ENCODE measurements around the gene TCL1B.
"Not testable (repeated sequence)": the region's sequence is repeated elsewhere in the genome, so short reads cannot be mapped to it uniquely, and the experiment has no call there.

TCL1B gene, protein sequence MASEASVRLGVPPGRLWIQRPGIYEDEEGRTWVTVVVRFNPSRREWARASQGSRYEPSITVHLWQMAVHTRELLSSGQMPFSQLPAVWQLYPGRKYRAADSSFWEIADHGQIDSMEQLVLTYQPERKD

DNA sequence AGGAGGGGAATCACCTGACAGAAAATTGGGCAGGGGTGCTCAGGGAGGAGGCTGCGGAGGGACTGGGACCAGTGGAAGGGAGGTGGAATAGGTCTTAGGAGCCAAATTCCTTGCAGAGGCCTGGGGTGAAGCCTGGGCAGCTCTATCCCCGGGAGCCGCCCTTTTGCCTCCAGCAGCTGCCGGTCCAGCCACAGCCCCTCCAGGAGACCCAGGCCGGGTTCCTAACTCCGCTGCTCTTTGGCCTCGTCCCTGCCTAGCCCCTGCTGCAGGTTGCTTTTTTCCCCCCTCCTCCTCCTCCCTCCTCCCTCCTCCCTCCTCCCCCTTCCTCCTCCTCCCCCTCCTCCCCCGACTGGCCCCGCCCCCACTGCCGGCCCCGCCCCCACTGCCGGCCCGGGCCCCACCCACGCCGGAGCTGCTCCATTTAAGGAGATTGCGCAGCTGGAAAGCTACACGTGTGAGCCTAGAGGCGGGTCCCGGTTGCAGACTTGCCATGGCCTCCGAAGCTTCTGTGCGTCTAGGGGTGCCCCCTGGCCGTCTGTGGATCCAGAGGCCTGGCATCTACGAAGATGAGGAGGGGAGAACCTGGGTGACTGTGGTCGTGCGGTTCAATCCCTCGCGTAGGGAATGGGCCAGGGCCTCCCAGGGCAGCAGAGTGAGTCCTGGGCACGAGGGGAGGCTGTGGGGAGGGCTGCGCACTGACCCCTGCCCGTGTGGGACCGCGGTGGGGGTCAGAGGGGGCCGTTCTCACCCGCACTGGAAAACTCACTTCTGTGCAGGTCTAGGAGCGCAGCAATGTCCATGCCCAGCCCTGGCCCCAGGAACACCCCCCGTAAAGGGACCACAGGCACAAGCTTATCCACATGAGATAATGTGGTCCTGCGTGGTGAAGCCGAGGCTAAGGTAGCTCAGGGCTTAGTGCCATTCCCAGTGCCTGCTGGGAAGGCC lies at the start of gene TCL1B:
Gene TCL1B (plus strand): TSS at position 449 of the 945 bp plus-strand sequence. CDS start 42 bp downstream, at position 491.
- DNase-seq: no peak

DNA sequence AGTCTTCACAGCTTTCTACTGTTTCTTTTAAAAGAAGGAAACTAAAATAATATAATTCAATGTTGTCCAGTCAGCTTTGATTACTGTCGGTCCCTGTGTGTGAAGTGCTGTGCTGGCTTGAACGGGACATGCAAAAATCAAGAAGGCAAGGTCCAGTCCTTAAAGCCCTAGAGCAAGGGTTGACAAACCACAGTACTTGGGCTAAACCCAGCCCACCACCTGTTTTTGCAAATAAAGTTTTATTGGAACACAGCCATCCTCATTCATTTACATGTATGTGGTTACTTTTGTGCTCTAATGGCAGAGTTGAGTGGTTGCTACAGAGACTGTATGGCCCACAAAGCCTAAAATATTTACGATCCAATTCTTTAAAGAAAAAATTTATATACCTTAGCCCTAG lies 41.2 kb upstream of the TCL1B start:
- DNase-seq: no peak

DNA sequence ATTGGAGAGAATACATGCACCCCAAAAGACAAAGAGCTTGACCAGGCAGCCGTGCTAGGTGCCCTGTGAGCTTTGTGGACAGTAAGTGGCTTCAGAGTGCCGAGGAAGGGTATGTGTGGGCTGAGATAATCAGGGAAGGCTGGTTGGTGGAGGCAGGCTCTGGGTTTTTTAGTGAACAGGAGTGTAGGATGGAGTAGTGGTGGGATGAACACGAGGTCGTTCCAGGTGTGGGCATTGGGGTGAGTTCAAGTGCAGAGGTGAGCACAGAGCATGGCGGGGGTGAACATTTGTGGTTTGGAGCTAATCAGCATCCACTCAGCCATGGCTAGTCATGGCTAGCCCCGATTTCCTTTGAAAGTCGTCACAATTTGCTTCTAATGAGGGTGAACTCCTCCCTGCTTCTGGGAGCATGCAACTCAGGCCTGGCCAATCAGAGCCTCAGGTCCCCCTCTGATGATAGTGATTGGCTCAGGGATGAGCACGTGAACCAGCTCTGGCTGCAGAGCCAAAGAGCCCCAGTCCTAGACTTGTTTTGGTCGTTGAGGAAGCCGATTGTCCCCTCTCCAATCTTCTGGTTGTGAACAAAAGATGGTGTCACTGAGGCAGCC lies 40.7 kb upstream of the TCL1B start:
- no peak for DNase-seq

DNA sequence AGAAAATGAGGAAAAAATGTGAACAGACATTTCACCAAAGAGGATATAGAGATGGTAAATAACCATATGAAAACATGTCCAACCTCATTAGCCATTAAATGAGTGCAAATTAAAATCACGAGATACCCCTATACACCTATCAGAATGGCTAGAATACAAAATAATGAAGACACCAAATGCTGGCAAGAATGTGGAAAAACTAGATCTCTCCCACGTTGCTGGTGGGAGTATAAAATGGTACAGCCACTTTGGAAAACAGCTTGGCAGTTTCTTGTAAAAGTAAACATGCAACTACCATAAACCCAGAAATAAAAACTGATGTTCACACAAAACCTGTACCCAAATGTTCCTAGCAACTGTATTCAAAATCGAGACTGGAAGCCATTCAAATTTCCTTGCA lies 38.3 kb upstream of the TCL1B start:
- no peak for DNase-seq

DNA sequence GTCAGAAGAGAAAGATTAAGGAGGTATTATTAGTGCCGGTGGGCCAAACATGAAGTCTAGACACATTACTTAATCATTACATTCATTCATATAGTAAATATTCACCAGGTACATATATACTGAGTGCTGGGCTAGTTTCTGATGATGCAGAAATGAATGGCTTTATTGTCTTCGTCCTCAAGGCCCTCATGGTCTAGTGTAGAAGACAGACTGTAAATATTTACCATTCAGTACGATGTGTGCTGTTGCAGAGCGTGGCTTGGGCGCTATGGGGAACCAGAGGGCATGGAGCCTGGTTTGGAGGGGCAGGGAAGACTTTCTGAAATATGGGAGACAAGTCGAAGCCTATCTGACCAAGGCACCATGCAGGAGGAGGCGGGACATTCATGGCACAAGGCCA lies 37.0 kb upstream of the TCL1B start:
- no peak for DNase-seq

DNA sequence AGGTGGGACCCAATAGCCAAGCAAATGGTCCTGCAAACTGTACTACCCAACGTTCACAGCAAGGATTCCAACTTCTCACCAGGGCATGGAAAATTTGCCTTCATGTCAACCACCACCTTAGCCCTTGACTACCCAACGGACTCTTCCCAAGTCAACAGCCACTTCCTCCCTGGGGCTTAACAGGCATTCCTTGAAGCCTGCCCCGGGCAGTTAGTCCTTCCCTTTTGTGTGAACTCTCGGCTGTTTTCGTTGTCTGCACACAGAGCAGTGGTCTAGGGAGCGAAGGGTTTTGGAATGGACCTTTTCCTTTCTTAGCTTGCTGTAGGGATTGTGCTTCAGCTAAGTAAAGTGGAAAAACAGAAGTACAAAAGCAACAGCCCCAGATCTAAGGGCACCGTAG lies 35.2 kb upstream of the TCL1B start:
- no peak for DNase-seq

DNA sequence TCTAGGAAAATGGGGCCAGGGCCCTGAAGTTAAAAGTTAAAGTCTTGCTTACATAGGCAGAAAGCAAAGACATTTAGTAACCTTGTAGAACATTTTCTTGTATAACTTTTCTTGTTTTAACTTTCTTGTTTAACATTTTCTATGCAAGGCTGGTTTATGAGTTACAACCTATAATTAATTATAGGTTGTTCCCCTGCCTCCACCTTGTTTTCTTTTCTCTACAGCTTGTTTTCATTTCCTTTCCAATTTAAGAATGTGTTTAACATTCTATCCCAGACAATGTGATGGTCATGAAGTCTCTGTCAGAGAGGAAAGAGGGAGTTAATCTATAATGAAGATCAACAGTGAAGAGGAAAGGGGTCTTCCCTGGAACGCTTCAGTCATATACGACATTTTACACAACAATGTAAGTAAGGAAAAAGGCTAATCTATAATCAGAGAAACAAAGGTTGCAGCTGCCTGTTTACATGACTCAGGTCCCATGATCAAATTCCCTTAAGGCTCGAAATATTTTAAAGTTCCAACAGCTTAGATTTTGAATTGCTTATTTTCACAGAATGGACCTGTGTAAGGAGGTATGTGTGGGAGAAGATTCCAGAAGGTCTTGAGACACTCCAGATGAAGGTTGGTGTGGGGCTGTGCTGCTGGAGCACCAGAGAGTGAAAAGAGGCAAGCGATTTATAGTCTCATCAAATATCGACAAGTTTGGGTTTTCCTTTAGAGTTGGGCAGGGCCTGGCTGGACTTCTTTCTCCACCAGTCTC lies 34.2 kb upstream of the TCL1B start:
- DNase-seq: no peak

DNA sequence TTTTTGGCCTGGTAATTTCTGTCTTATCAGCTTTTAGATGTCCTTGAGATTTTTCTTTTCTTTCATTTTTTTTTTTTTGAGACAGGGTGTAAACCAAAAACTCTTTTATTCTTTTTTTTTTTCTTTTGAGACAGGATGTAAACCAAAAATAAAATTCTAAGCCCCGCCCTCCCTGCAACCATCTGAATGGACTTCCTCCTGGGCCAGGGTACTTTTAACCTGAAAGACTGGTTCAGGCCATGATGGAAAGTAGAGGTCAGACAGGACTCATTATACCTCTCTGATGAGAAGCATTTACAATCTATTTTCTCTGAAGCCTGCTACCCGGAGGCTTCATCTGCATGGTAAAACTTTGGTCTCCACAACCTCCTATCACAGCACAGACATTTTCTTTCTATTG lies 33.5 kb upstream of the TCL1B start:
- no peak for DNase-seq

DNA sequence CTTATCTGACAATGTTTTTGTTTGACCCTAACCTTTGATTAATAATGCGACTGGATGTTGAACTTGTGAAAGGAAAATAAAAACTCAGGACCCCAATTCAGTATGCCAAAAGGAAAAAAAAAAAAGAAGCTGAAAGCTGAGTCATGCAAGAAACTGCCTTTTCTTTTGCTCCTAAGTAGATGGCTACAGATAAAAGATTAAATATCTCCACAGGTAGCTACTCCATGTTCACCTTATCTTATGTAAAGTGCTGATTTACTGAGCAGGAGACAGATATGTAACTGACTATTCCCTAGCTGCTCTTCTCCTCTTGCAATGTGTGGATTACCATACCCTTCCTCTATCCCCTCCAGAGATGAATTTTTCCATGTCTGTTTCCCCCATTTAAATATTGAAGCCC lies 30.8 kb upstream of the TCL1B start:
- DNase-seq: no peak

DNA sequence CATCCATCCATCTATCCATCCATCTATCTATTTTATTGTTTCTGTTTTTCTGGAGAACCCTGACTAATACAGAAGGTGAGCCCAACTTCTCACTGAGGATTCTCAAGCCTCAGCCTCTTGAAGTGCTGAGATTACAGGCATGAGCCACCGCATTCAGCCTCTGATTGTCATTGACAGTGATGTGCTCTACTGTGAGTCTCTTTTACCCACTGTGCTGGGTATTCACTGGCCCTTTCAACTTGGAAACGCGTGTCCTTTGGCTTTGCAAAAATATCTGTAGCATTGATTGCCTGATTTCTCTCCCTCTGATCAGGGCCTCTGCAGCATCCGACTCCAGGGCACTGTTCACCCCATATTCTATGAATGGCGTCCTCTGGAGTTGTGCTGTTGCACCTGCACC lies 29.6 kb upstream of the TCL1B start:
- no peak for DNase-seq

DNA sequence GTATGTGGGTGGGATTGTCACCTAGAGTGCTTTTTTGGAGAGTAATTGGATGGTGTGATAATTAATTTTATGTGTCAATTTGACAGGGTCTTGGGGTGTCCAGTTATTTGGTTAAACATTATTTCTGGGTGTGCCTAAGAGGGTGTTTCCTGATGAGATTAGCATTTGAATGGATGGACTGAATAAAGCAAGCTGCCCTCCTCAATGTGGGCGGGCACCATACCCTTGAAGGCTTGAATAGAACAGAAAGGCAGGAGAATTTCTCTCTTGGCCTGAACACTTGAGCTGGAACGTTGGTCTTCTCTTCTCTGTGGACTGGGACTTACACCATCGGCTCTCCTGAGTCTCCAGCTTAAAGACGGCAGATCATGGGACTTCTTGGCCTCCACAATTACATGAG lies 28.8 kb upstream of the TCL1B start:
- no peak for DNase-seq

DNA sequence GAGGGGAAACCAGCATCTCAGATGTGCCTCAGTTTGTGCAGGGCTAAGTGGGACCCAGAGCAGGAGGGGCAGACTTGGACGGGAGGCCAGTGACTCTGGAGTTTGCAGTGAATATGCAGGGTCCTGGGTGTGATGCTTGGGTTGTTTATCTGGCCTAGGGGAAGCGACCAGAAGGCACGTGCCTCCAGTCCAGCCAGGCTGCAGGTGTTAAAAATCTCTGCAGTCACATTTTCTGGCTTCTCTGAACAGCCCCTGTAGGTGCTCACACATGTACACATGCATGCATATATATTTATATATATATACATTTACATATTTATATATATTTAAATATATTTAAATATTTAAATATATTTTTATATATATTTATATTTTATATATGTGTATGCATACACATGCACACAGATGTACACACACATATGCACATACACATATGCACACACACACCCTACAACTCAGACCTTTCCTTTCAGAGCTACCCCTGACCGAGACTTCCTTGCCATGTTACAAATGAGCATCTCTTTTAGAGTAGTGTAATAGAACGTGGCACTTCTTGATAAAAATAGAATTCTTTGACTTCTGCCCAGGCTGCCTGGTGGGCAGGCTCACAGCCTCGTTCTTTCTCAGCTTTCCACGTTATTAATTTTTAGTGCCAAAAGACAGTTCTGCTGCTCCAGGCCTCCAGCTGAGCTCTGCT lies 26.8 kb upstream of the TCL1B start:
- DNase-seq: no peak

DNA sequence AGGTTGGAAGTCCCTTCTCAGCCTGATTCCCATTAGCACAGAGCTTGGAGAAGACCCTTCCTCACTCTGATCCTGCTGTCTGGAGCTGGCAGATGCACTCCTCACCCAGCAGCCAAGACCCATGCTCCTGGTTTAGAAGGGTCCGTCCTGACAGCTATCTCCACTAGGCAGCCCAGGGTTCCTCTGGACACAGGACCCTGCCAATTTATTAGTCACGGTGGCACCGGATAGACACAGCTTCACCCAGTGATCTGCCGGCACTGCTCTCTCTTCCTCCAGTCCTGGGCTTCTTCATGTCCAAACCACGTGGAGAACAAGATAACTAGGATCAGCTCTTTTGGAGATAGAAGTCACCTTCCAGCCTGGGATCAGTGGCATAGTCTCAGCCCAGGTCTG lies 26.2 kb upstream of the TCL1B start:
- no peak for DNase-seq

DNA sequence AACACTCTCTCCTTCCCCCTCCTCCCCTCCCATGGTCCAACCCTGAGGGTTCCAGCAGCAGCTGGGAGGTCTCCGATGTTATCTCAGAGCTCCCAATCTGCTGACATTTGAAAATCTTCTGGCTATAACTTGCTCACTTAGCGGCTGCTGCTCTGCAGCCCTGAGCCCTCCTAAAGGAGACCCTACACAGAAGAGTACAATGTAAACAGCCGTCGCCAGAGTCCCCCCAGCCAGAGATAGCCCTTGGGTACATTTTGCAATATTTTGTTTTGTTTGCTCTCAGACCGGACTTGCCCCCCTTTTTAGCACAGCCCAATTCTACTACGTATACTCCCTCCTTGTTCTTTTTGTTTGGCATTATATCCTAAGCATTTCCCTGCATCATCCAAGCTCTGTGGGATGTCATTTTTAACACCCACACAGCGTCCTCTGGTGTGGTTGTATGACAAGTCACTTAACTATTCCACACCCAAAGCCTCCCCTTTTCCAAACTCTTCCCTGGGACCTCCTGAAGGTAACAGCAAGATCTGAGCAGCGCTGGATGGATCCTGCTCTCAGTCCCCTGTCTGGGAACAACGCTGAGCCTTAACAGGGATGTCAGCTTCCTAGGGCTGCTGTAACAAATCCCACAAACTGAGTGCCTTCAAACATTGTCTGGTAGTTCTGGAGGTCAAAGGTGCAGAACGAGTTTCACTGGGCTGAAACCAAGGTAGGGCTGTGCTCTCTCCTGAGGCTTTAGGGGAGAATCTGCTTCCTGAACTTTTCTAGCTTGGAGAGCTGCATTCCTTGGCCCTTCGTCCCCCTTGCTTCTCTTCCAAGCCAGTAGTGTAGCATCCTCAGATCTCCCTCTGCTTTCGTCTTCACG lies 25.3 kb upstream of the TCL1B start:
- no peak for DNase-seq

DNA sequence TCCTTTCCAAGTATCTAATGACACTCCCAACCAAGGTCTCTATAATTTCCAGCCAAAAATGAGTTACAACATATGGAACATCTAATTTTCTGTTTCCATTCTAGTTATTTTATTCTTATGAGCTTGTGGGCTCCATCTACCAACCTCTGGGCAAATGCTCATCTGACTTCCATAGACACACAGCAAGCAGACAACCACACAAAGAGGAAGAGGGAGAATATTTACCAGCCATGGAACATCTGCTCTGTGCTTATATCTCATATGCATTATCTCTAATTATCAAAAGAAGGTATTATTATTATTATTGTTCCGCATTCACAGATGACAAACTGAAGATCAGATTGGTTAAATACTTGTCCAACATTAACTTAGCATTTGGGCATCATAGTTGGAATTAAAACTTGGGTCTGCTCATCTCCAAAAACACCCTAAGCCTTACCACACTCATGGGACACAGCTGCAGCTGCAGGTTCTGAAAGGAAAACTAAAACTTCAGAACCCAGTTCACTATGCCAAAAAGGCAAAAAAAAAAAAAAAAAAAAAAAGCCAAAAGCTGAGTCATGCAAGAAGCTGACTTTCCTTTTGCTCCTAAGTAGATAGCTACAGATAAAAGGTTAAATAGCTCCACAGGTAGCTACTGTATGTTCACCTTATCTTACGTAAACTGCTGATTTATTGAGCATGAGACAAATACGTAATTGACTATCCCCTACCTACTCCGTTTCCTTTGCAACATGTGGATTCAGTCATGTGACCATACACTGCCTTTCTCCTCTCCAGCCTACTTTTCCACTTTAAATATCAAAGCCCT lies 23.6 kb upstream of the TCL1B start:
- DNase-seq: no peak

DNA sequence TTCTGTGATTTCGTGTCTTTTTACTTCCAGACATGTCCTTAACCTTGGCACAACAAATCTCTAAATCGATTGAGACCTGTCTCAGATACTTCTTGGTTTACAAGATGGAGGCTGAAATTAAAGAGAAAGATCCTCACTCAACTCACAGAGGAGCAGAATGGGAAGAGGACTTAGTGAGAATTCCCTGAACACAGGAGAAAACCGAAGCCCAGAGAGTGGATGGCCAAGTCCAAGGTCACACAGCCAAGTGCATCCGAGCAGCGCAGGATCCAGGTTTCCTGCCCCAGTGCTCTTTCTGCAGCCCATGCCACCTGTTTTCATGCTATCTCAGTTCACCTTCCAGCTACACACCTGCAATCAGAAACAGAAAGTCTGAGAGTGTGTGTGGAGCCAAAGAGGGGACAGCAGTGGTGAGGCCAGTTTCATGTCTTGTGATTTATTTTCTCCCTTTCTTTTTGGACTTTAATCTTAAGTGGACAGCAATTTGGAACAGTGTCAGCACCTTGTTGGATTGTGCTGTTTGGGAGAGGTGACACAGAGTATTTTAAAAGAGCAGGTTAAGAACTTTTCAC lies 22.9 kb upstream of the TCL1B start:
- no peak for DNase-seq

DNA sequence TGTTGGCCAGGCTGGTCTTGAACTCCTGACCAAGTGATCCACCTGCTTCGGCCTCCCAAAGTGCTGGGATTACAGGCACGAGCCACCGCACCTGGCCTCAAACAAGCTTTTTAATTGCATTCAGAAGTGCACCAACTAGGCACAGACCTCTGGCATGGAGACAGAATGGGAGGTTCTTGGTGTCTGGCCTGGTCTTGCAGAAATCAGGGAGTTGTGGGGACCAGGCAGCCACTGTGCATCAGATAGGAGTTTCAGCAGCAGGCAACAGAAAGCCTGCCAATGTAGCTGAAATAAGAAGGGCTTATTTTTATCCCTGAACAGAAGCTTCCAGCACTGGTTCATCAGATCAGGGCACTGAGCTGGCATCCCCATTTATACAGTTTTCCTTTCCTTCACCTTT lies 22.2 kb upstream of the TCL1B start:
- DNase-seq: no peak

DNA sequence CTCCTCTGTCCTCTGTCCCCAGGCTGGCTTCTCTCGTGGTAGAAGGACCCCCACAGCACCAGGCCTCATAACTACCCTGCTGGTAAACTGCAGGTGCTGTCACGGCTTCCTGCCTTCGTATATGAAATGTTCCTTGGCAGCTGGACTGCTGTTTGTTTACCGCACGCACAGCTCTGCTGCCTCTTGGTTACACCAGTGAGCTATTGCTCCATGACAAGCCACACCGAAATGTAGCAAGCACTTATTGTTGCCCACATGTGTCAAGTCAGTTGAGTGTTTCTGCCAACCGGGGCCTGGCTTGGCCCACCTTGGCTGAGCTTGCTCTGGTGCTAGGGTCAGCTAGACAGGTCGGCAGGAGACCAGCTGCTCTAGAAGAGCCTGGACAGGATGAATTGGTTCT lies 21.7 kb upstream of the TCL1B start:
- DNase-seq: no peak

DNA sequence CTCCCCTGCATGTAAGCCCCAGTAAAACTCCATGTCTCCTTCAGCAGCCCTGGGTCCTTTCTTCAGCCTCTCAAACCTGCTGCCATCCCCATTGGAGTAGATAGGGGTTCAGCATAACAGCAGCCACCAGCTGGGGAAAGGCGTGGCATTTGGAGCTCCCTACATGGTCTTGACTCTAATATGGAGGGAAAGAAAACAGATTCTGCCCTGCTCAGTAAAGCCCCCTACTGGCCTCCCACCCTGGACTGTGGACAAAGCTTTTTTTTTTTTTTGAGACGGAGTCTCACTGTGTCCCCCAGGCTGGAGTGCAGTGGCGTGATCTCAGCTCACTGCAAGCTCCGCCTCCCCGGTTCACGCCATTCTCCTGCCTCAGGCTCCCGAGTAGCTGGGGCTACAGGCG lies 20.7 kb upstream of the TCL1B start:
- not testable (repeated sequence) for DNase-seq

DNA sequence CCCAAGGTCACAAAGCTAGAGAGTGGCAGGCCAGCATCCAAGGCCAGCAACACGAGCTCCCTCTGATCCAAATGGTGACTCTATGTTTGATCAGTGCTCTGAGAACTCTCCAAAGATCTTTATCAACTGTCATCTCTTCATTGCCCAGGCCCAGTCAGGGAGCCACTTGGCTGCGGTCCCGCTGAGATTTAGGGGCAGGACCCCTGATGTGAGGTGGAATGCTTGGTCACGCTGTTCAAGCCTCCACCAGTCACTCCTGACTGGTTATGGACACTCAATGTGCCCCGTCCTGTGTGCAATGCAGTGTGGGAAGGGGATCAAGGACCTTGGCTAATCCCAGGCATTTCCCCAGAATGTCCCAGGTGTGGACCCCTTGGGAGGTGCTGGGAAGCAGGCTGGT lies 19.8 kb upstream of the TCL1B start:
- no peak for DNase-seq
